Suprapubic skin (tissue), 4 donors: ENCODE measurements around the gene OTC. TPM values are rescaled to one million over a fixed set of nuclear protein-coding genes. Genes with fewer than 3 reads are reported as not detected.

Experiments used
- DNase-seq, 2 donors: peaks; one replicate each; pipeline ENCODE4 v3.0.0-alpha.2; 2019; ENCODE audit warnings: low spot score in 2 of 2
- H3K27ac ChIP-seq: fragments of 200-600 bp; sonication (generic); one replicate; pipeline ENCODE4 v1.5.1; 2019
- H3K27me3 ChIP-seq: fragments of 200-600 bp; sonication (generic); one replicate; pipeline ENCODE4 v1.5.1; 2019
- H3K36me3 ChIP-seq: fragments of 200-600 bp; sonication (generic); one replicate; pipeline ENCODE4 v1.5.1; 2019
- H3K4me1 ChIP-seq: fragments of 200-600 bp; sonication (generic); one replicate; pipeline ENCODE4 v1.5.1; 2019
- H3K4me3 ChIP-seq: fragments of 200-600 bp; sonication (generic); one replicate; pipeline ENCODE4 v1.5.1; 2019; ENCODE audit warnings: mild to moderate bottlenecking
- H3K9me3 ChIP-seq: fragments of 200-600 bp; sonication (generic); one replicate; pipeline ENCODE4 v1.5.1; 2019
- CTCF ChIP-seq, 2 donors: fragments of 200-600 bp in 1 of 2; fragments of 450-650 bp in 1 of 2; sonication (generic) in 1 of 2; IDR thresholded peaks; one replicate each; pipeline ENCODE4 v1.5.1; 2016 to 2019; ENCODE audit warnings: antibody characterized with exemption in 2 of 2, mild to moderate bottlenecking in 1 of 2, moderate library complexity in 1 of 2
- EP300 ChIP-seq: sonication (generic); formaldehyde crosslinking; IDR thresholded peaks from one replicate; pipeline ENCODE4 v1.6.1; 2017; ENCODE audit warnings: antibody characterized with exemption
- POLR2A ChIP-seq, 2 donors: fragments of 450-650 bp; IDR thresholded peaks; one replicate each; pipeline ENCODE4 v1.6.1; 2017; ENCODE audit warnings: antibody characterized with exemption in 2 of 2, mild to moderate bottlenecking in 2 of 2, moderate library complexity in 2 of 2
- POLR2AphosphoS5 ChIP-seq, 3 donors: sonication (generic); formaldehyde crosslinking; IDR thresholded peaks; one replicate each; pipeline ENCODE4 v1.6.1; 2017; ENCODE audit warnings: antibody characterized with exemption in 3 of 3
- WGBS: methylation state at CpG from one replicate; pipeline ENCODE4 v1.1.5; 2018; 5-methylcytosine and 5-hydroxymethylcytosine counted together
- total RNA-seq, 4 donors: library from RNA; depleted of rRNA; stranded (reverse); fragments of >200 nt; gene quantifications; one replicate each; pipeline ENCODE4 v1.1.0, GENCODE V29; 2016

Gene OTC
- total RNA-seq, 4 donors from 2014 or later, result not detected

- no peak for DNase-seq
- Histone ChIP-seq H3K4me1 (no peaks in the 10 kb centered on the region), H3K9me3 (no peaks in the 10 kb centered on the region), H3K36me3 (no peaks in the 10 kb centered on the region), H3K27me3 (no peaks in the 10 kb centered on the region), H3K27ac (no peak overlapping the region), H3K4me3 (no peak overlapping the region)
- TF ChIP-seq CTCF (IDR thresholded peaks at IDR 0.05), result no peak
- TF ChIP-seq POLR2A (IDR thresholded peaks at IDR 0.05), result no peak
- TF ChIP-seq EP300, result no peak
- TF ChIP-seq POLR2AphosphoS5 (IDR thresholded peaks at IDR 0.05), result no peak
- 77% methylated on average over 8 of the region's 8 CpGs for WGBS
Observed at GRCh38 chrX:38356401-38356800, 4.0 kb downstream of the OTC start.

GRCh38 chrX:38357747-38358673 lies 5.6 kb downstream of the OTC start:
- TF ChIP-seq EP300, result no peak
- TF ChIP-seq POLR2AphosphoS5 (IDR thresholded peaks at IDR 0.05), result no peak
- no peak for TF ChIP-seq CTCF (IDR thresholded peaks at IDR 0.05)
- TF ChIP-seq POLR2A (IDR thresholded peaks at IDR 0.05), result no peak
- Histone ChIP-seq H3K4me1 (no peaks in the 10 kb centered on the region), H3K9me3 (no peaks in the 10 kb centered on the region), H3K36me3 (no peaks in the 10 kb centered on the region), H3K4me3 (no peak overlapping the region), H3K27ac (no peak overlapping the region), H3K27me3 (no peaks in the 10 kb centered on the region)
- no peak for DNase-seq
- WGBS, result 54% methylated on average over 4 of the region's 4 CpGs

GRCh38 chrX:38363046-38363445 lies 10.6 kb downstream of the OTC start:
- no peaks in the 10 kb centered on the region for H3K4me1 ChIP-seq
- TF ChIP-seq EP300 (no peak), POLR2AphosphoS5 (IDR thresholded peaks at IDR 0.05) (no peak), POLR2A (IDR thresholded peaks at IDR 0.05) (no peak), CTCF (IDR thresholded peaks at IDR 0.05) (no peak)
- H3K27me3 ChIP-seq, result no peaks in the 10 kb centered on the region
- H3K27ac ChIP-seq, result no peak overlapping the region
- H3K36me3 ChIP-seq, result no peaks in the 10 kb centered on the region
- H3K4me3 ChIP-seq, result no peak overlapping the region
- H3K9me3 ChIP-seq, result no peaks in the 10 kb centered on the region
- DNase-seq, result no peak

- TF ChIP-seq POLR2AphosphoS5 (IDR thresholded peaks at IDR 0.05) (no peak), EP300 (no peak), CTCF (IDR thresholded peaks at IDR 0.05) (no peak), POLR2A (IDR thresholded peaks at IDR 0.05) (no peak)
- 45% methylated on average over 3 of the region's 3 CpGs for WGBS
- Histone ChIP-seq H3K27me3 (no peaks in the 10 kb centered on the region), H3K27ac (no peak overlapping the region), H3K4me3 (no peak overlapping the region), H3K36me3 (no peaks in the 10 kb centered on the region), H3K4me1 (no peaks in the 10 kb centered on the region), H3K9me3 (no peaks in the 10 kb centered on the region)
- DNase-seq, result no peak
Observed at GRCh38 chrX:38365954-38366353, 13.6 kb downstream of the OTC start.

- WGBS, result 57% methylated on average over 2 of the region's 2 CpGs
- Histone ChIP-seq H3K9me3 (no peaks in the 10 kb centered on the region), H3K27ac (no peak overlapping the region), H3K4me3 (no peak overlapping the region), H3K27me3 (no peaks in the 10 kb centered on the region), H3K4me1 (no peaks in the 10 kb centered on the region), H3K36me3 (no peaks in the 10 kb centered on the region)
- no peak for DNase-seq
- TF ChIP-seq POLR2AphosphoS5 (IDR thresholded peaks at IDR 0.05) (no peak), EP300 (no peak), POLR2A (IDR thresholded peaks at IDR 0.05) (no peak), CTCF (IDR thresholded peaks at IDR 0.05) (no peak)
Observed at GRCh38 chrX:38368774-38369173, 16.4 kb downstream of the OTC start.
